HG02759 (cell line): Measurements from ENCODE around the gene OLFML2A.

Source experiments
- ATAC-seq: cut with Tn5 transposase; IDR thresholded peaks from one replicate; pipeline ENCODE4 v1.9.1; 2021; ENCODE audit warnings: mild to moderate bottlenecking, moderate library complexity; ENCODE audit not compliant: unreplicated experiment

OLFML2A gene

GRCh38 chr9:124794902-124795491, 18.1 kb downstream of the OLFML2A start:
- ATAC-seq: no peak

GRCh38 chr9:124795881-124796431, 19.0 kb downstream of the OLFML2A start:
- ATAC-seq: no peak

GRCh38 chr9:124797343-124798103, 20.6 kb downstream of the OLFML2A start:
- no peak for ATAC-seq

- no peak for ATAC-seq
Observed at GRCh38 chr9:124799274-124800006, 22.5 kb downstream of the OLFML2A start.

GRCh38 chr9:124800306-124801259, 23.6 kb downstream of the OLFML2A start:
- peak; percentile 76 for ATAC-seq

GRCh38 chr9:124801356-124801755, 24.4 kb downstream of the OLFML2A start:
- no peak for ATAC-seq

- ATAC-seq: no peak
Observed at GRCh38 chr9:124802426-124802825, 25.5 kb downstream of the OLFML2A start.

- ATAC-seq: no peak
Observed at GRCh38 chr9:124803911-124804310, 27.0 kb downstream of the OLFML2A start.

- no peak for ATAC-seq
Observed at GRCh38 chr9:124805186-124805585, 28.3 kb downstream of the OLFML2A start.

GRCh38 chr9:124808246-124808956, 31.5 kb downstream of the OLFML2A start:
- ATAC-seq: no peak

GRCh38 chr9:124809211-124809610, 32.3 kb downstream of the OLFML2A start:
- ATAC-seq: no peak

GRCh38 chr9:124809741-124810500, 33.0 kb downstream of the OLFML2A start:
- no peak for ATAC-seq

GRCh38 chr9:124810663-124811355, 33.9 kb downstream of the OLFML2A start:
- ATAC-seq: no peak

GRCh38 chr9:124812441-124812876, 35.5 kb downstream of the OLFML2A start:
- ATAC-seq: no peak

- ATAC-seq: no peak
Observed at GRCh38 chr9:124813041-124813440, 36.1 kb downstream of the OLFML2A start.

GRCh38 chr9:124813501-124814163, 36.7 kb downstream of the OLFML2A start:
- ATAC-seq: no peak

- ATAC-seq: no peak
Observed at GRCh38 chr9:124814164-124814535, 37.2 kb downstream of the OLFML2A start.

- no peak for ATAC-seq
Observed at GRCh38 chr9:124815601-124816000, 38.7 kb downstream of the OLFML2A start.
